Myocyte (in vitro differentiated cells): ENCODE results near the gene NFILZ. TPM values are rescaled to one million over a fixed set of nuclear protein-coding genes. Genes with fewer than 3 reads are reported as not detected.
A peak's percentile ranks its signal among the peaks of the same experiment; 100 is the strongest.

Experiments used
- DNase-seq: peaks from one replicate; pipeline ENCODE4 v3.0.0-alpha.2; 2012; ENCODE audit warnings: low read depth
- total RNA-seq: library from RNA; depleted of rRNA; stranded (reverse); fragments of >200 nt; gene quantifications from 2 replicates; pipeline ENCODE4 v1.2.3, GENCODE V29; 2014

The NFILZ gene
- total RNA-seq, 1 donor from 2014 or later: not detected

GRCh38 chr19:8641221-8641907 lies 10.9 kb downstream of the NFILZ start:
- DNase-seq: no peak

- peak; percentile 14 for DNase-seq
Measured at GRCh38 chr19:8641908-8642547, 11.6 kb downstream of the NFILZ start.

GRCh38 chr19:8642561-8642960 lies 12.1 kb downstream of the NFILZ start:
- no peak for DNase-seq

GRCh38 chr19:8643860-8644653 lies 13.6 kb downstream of the NFILZ start:
- DNase-seq: no peak

- DNase-seq: no peak
Measured at GRCh38 chr19:8648240-8648639, 17.8 kb downstream of the NFILZ start.

GRCh38 chr19:8654591-8655339 lies 24.3 kb downstream of the NFILZ start:
- peak; percentile 45 for DNase-seq

- DNase-seq: no peak
Measured at GRCh38 chr19:8655340-8655709, 24.9 kb downstream of the NFILZ start.

- DNase-seq: no peak
Measured at GRCh38 chr19:8657869-8658268, 27.4 kb downstream of the NFILZ start.

- DNase-seq: no peak
Measured at GRCh38 chr19:8659905-8660304, 29.5 kb downstream of the NFILZ start.

GRCh38 chr19:8662263-8662662 lies 31.8 kb downstream of the NFILZ start:
- no peak for DNase-seq

GRCh38 chr19:8663920-8664670 lies 33.7 kb downstream of the NFILZ start:
- DNase-seq: no peak

- DNase-seq: no peak
Measured at GRCh38 chr19:8664671-8665057, 34.2 kb downstream of the NFILZ start.

GRCh38 chr19:8665468-8666213 lies 35.2 kb downstream of the NFILZ start:
- DNase-seq: no peak

- DNase-seq: no peak
Measured at GRCh38 chr19:8666814-8667405, 36.5 kb downstream of the NFILZ start.

GRCh38 chr19:8673276-8673891 lies 43.0 kb downstream of the NFILZ start:
- no peak for DNase-seq

GRCh38 chr19:8675066-8675465 lies 44.6 kb downstream of the NFILZ start:
- no peak for DNase-seq

- no peak for DNase-seq
Measured at GRCh38 chr19:8678244-8678807, 47.9 kb downstream of the NFILZ start.
